ENCODE measurements around the gene BIRC3.
"Not testable (repeated sequence)": the region's sequence is repeated elsewhere in the genome, so short reads cannot be mapped to it uniquely, and the experiment has no call there.

BIRC3 gene

GRCh38 chr11:102347462-102348370 lies 30.4 kb downstream of the BIRC3 start:
- H3K4me3 ChIP-seq (ENCODE audit: low read depth, low read length), result peak overlapping the region; percentile 94

DNA sequence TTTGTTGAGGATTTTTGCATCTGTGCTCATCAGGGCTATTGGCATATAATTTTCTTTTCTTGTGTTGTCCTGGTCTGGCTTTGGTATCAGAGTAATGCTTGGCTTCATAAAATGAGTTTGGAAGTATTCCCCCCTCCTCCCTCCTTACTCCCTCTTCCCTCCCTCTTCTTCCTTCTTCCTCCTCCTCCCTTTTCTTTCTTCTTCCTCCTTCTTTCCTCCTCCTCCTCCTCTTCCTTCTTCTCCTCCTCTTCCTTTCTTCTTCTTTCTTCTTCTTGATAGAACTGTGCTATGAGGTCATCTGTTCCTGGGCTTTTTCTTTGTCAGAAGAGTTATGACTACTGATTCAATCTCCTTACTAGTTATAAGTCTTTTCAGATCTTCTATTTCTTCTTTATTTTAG lies 39.8 kb downstream of the BIRC3 start:
- no peak overlapping the region for H3K9ac ChIP-seq (ENCODE audit: low read depth, low read length)
- no peaks in the 10 kb centered on the region for H3K9me3 ChIP-seq (ENCODE audit: control insufficient read depth, insufficient read depth, low read length)
- peaks cover 27% of the 10 kb centered on the region for H3K36me3 ChIP-seq (ENCODE audit: control insufficient read depth, insufficient read depth, low read length)
- no peaks in the 10 kb centered on the region for H3K4me1 ChIP-seq (ENCODE audit: control insufficient read depth, insufficient read depth, low read length)
- no peak overlapping the region for H3K4me3 ChIP-seq (ENCODE audit: low read depth, low read length)
- no peak overlapping the region for H3K27ac ChIP-seq (ENCODE audit: low read depth, low read length)
- no peaks in the 10 kb centered on the region for H3K27me3 ChIP-seq (ENCODE audit: control insufficient read depth, insufficient read depth, low read length)

More at GRCh38 chr11:102347462-102348370, 30.4 kb downstream of the BIRC3 start:
- Histone ChIP-seq H3K27ac (ENCODE audit: low read depth, low read length) (peak overlapping the region; percentile 95), H3K4me1 (ENCODE audit: control insufficient read depth, insufficient read depth, low read length) (peaks cover 14% of the 10 kb centered on the region), H3K9me3 (ENCODE audit: control insufficient read depth, insufficient read depth, low read length) (no peaks in the 10 kb centered on the region), H3K27me3 (ENCODE audit: control insufficient read depth, insufficient read depth, low read length) (no peaks in the 10 kb centered on the region), H3K9ac (ENCODE audit: low read depth, low read length) (peak overlapping the region; percentile 82), H3K36me3 (ENCODE audit: control insufficient read depth, insufficient read depth, low read length) (peaks cover 19% of the 10 kb centered on the region)

DNA sequence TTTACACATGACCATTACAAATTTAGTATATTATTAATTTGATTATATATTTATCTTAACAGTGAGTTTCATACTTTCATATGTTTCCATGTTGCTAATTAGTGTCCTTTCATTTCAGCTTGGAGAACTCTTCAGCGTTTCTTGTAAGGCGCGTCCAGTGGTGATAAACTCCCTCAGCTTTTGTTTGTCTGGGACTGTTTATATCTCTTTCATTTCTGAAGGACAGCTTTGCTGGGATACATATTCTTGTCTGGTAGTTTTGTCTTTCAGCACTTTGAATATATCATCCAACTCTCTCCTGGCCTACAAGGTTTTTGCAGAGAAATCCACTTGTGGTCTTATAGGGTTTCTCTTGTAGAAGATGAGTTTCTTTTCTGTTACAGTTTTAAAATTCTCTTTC lies 42.1 kb downstream of the BIRC3 start:
- Histone ChIP-seq H3K27ac (ENCODE audit: low read depth, low read length) (no peak overlapping the region), H3K4me1 (ENCODE audit: control insufficient read depth, insufficient read depth, low read length) (no peaks in the 10 kb centered on the region), H3K4me3 (ENCODE audit: low read depth, low read length) (no peak overlapping the region), H3K9me3 (ENCODE audit: control insufficient read depth, insufficient read depth, low read length) (no peaks in the 10 kb centered on the region), H3K9ac (ENCODE audit: low read depth, low read length) (no peak overlapping the region), H3K27me3 (ENCODE audit: control insufficient read depth, insufficient read depth, low read length) (no peaks in the 10 kb centered on the region), H3K36me3 (ENCODE audit: control insufficient read depth, insufficient read depth, low read length) (peaks cover 41% of the 10 kb centered on the region)

DNA sequence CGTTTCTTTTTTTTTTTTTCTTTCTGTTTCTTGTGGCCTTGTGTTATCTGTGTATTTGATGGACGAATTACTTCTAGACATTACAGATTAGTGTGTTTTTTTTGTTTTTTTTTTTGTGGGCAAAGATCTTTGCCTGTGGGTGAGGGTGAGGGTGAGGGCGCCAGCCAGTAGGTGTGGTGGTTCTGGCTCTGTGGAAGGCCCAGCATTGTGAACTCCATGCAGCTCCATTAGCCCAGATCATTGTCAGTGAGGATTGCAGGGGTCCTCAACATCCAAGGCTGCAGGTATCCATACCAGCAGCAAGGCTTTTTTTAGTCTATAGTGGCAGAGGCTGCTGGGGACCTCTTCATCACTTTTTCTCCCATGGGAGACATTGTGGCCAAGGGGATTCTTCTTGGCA lies 43.4 kb downstream of the BIRC3 start:
- peaks cover 54% of the 10 kb centered on the region for H3K36me3 ChIP-seq (ENCODE audit: control insufficient read depth, insufficient read depth, low read length)

GRCh38 chr11:102361086-102362031 lies 44.1 kb downstream of the BIRC3 start:
- Histone ChIP-seq H3K9me3 (ENCODE audit: control insufficient read depth, insufficient read depth, low read length) (no peaks in the 10 kb centered on the region), H3K4me3 (ENCODE audit: low read depth, low read length) (no peak overlapping the region), H3K4me1 (ENCODE audit: control insufficient read depth, insufficient read depth, low read length) (no peaks in the 10 kb centered on the region), H3K27me3 (ENCODE audit: control insufficient read depth, insufficient read depth, low read length) (no peaks in the 10 kb centered on the region), H3K27ac (ENCODE audit: low read depth, low read length) (no peak overlapping the region), H3K36me3 (ENCODE audit: control insufficient read depth, insufficient read depth, low read length) (peaks cover 59% of the 10 kb centered on the region), H3K9ac (ENCODE audit: low read depth, low read length) (no peak overlapping the region)

More for the DNA sequence above, 43.4 kb downstream of the BIRC3 start:
- H3K4me3 ChIP-seq (ENCODE audit: low read depth, low read length), result no peak overlapping the region
- H3K27ac ChIP-seq (ENCODE audit: low read depth, low read length), result no peak overlapping the region
- no peak overlapping the region for H3K9ac ChIP-seq (ENCODE audit: low read depth, low read length)
- H3K9me3 ChIP-seq (ENCODE audit: control insufficient read depth, insufficient read depth, low read length), result no peaks in the 10 kb centered on the region
- H3K4me1 ChIP-seq (ENCODE audit: control insufficient read depth, insufficient read depth, low read length), result no peaks in the 10 kb centered on the region
- no peaks in the 10 kb centered on the region for H3K27me3 ChIP-seq (ENCODE audit: control insufficient read depth, insufficient read depth, low read length)

DNA sequence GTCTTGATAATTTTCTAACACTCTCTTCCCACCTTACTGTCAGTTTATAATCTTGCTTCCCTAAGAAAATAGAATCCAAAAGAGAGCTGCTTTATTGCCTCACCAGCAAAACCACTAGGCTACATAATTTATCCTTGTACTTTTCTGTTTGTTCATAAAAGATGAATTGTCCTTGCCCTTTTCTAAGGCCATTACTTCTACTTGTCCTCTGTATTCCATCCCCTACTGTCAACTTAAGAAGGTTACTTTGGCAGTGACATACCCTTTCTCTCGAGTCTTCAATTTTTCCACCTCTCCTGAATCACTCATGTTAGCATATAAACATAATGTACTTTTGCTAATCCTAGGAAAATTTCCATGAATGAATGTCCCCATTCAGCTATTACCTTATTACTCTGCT lies 47.7 kb downstream of the BIRC3 start:
- peaks cover 75% of the 10 kb centered on the region for H3K36me3 ChIP-seq (ENCODE audit: control insufficient read depth, insufficient read depth, low read length)

GRCh38 chr11:102367364-102367763 lies 50.1 kb downstream of the BIRC3 start:
- Histone ChIP-seq H3K9ac (ENCODE audit: low read depth, low read length) (no peak overlapping the region), H3K27me3 (ENCODE audit: control insufficient read depth, insufficient read depth, low read length) (no peaks in the 10 kb centered on the region), H3K9me3 (ENCODE audit: control insufficient read depth, insufficient read depth, low read length) (no peaks in the 10 kb centered on the region), H3K4me3 (ENCODE audit: low read depth, low read length) (no peak overlapping the region), H3K27ac (ENCODE audit: low read depth, low read length) (no peak overlapping the region), H3K36me3 (ENCODE audit: control insufficient read depth, insufficient read depth, low read length) (peaks cover 60% of the 10 kb centered on the region), H3K4me1 (ENCODE audit: control insufficient read depth, insufficient read depth, low read length) (no peaks in the 10 kb centered on the region)

More for the DNA sequence above, 47.7 kb downstream of the BIRC3 start:
- no peaks in the 10 kb centered on the region for H3K4me1 ChIP-seq (ENCODE audit: control insufficient read depth, insufficient read depth, low read length)
- no peak overlapping the region for H3K27ac ChIP-seq (ENCODE audit: low read depth, low read length)
- no peak overlapping the region for H3K4me3 ChIP-seq (ENCODE audit: low read depth, low read length)
- no peaks in the 10 kb centered on the region for H3K27me3 ChIP-seq (ENCODE audit: control insufficient read depth, insufficient read depth, low read length)
- H3K9me3 ChIP-seq (ENCODE audit: control insufficient read depth, insufficient read depth, low read length), result no peaks in the 10 kb centered on the region
- no peak overlapping the region for H3K9ac ChIP-seq (ENCODE audit: low read depth, low read length)

DNA sequence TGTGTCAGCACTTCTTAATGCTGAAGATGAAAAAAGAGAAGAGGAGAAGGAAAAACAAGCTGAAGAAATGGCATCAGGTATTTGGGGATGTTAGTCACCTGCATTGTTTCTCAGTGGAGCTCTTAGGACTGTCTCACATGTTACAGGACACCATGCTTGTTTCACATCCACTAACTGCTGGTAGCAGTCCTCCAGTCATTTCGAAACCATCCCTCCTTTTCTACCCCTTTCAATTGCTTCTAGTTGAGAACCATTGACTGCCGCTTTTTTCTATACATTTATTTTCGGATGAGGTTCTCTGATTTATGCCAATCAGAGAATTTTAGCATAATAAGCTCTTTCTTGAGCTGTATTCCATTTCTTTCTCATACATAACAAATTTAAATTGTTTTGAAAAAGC lies 51.2 kb downstream of the BIRC3 start:
- Histone ChIP-seq H3K9me3 (ENCODE audit: control insufficient read depth, insufficient read depth, low read length) (no peaks in the 10 kb centered on the region), H3K27ac (ENCODE audit: low read depth, low read length) (no peak overlapping the region), H3K9ac (ENCODE audit: low read depth, low read length) (no peak overlapping the region), H3K36me3 (ENCODE audit: control insufficient read depth, insufficient read depth, low read length) (peaks cover 49% of the 10 kb centered on the region), H3K4me1 (ENCODE audit: control insufficient read depth, insufficient read depth, low read length) (no peaks in the 10 kb centered on the region), H3K27me3 (ENCODE audit: control insufficient read depth, insufficient read depth, low read length) (no peaks in the 10 kb centered on the region), H3K4me3 (ENCODE audit: low read depth, low read length) (no peak overlapping the region)

DNA sequence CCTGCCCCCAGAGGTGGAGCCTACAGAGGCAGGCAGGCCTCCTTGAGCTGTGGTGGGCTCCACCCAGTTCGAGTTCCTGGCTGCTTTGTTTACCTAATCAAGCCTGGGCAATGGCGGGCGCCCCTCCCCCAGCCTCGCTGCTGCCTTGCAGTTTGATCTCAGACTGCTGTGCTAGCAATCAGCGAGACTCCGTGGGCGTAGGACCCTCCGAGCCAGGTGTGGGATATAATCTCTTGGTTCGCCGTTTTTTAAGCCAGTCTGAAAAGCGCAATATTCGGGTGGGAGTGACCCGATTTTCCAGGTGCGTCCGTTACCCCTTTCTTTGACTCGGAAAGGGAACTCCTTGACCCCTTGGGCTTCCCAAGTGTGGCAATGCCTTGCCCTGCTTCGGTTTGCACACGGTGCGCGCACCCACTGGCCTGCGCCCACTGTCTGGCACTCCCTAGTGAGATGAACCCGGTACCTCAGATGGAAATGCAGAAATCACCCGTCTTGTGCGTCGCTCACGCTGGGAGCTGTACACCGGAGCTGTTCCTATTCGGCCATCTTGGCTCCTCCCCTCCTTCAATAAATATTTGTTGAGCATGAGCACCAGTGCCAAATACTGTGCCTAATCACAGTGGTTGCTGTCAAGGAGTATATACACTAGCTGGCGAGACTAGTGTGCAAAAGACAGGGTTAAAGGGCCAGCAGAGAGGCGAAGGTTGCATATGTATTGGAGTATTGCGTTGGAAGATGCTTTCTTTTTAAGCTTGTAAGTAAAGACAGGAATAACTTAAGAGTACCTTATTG lies 57.5 kb downstream of the BIRC3 start:
- Histone ChIP-seq H3K27ac (ENCODE audit: low read depth, low read length) (peak overlapping the region; percentile 69), H3K9ac (ENCODE audit: low read depth, low read length) (peak overlapping the region; percentile 77), H3K4me1 (ENCODE audit: control insufficient read depth, insufficient read depth, low read length) (peaks cover 10% of the 10 kb centered on the region), H3K36me3 (ENCODE audit: control insufficient read depth, insufficient read depth, low read length) (peaks cover 26% of the 10 kb centered on the region), H3K4me3 (ENCODE audit: low read depth, low read length) (peak overlapping the region; percentile 57)
- not testable (repeated sequence) for H3K27me3 ChIP-seq (ENCODE audit: control insufficient read depth, insufficient read depth, low read length); H3K9me3 ChIP-seq (ENCODE audit: control insufficient read depth, insufficient read depth, low read length)

- H3K27me3 ChIP-seq (ENCODE audit: control insufficient read depth, insufficient read depth, low read length), result no peaks in the 10 kb centered on the region
- no peaks in the 10 kb centered on the region for H3K9me3 ChIP-seq (ENCODE audit: control insufficient read depth, insufficient read depth, low read length)
- H3K27ac ChIP-seq (ENCODE audit: low read depth, low read length), result no peak overlapping the region
- no peak overlapping the region for H3K4me3 ChIP-seq (ENCODE audit: low read depth, low read length)
- peaks cover 32% of the 10 kb centered on the region for H3K36me3 ChIP-seq (ENCODE audit: control insufficient read depth, insufficient read depth, low read length)
- peaks cover 10% of the 10 kb centered on the region for H3K4me1 ChIP-seq (ENCODE audit: control insufficient read depth, insufficient read depth, low read length)
- no peak overlapping the region for H3K9ac ChIP-seq (ENCODE audit: low read depth, low read length)
These were observed 58.6 kb downstream of the BIRC3 start for GRCh38 chr11:102375720-102376399.

Data from HUES48 (cell line).